Pons (tissue), 1 donor: ENCODE measurements around the gene SH3GL2.

Source experiments
- DNase-seq: peaks from one replicate; pipeline ENCODE4 v3.0.0-alpha.2; 2016; ENCODE audit warnings: low spot score

Gene SH3GL2

DNA sequence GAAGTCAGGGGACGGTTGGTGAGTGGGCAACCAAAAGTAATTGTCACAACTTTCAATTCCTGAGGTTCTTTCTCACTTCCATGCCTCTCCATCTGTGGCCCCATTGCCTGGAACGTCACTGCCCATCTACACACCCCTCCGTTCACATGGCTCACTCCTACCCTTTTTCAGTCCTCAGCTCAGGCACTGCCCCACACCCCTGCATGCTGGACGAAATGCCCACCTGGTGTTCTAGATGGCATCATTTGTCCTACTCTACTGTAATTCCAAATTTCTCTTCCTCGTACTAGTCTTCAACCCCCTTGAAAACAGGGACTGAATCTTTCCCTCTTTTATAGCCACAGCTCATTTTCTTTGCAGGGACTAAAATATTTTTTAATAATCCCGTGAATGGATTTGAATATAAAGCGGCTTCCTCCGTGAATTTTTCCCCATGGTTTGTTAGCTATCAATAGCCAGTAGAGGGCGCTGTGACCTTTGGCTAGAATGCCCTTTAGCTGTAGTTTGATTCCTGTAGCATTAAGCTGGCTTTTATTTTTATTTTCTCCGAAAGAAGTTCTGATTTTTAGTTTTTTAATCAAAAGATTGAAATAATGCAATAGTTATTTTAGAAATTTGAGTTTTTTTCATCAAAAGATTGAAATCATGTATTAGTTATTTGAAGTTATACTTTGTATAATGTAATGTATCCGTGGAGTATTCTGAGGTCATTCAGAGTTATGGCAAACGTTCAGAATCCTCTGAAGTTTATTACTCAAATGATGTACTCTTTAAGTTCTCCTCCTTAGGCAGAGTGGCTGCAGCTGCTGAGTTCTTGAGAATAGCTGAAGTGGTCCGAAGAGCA lies 232.1 kb downstream of the SH3GL2 start:
- peak; percentile 59 for DNase-seq

- DNase-seq: no peak
Observed at GRCh38 chr9:17813798-17814197, 234.9 kb downstream of the SH3GL2 start.

GRCh38 chr9:17816431-17817027 lies 237.7 kb downstream of the SH3GL2 start:
- DNase-seq: no peak

- no peak for DNase-seq
Observed at GRCh38 chr9:17824191-17824590, 245.3 kb downstream of the SH3GL2 start.

- DNase-seq: no peak
Observed at GRCh38 chr9:17824616-17825264, 245.9 kb downstream of the SH3GL2 start.

DNA sequence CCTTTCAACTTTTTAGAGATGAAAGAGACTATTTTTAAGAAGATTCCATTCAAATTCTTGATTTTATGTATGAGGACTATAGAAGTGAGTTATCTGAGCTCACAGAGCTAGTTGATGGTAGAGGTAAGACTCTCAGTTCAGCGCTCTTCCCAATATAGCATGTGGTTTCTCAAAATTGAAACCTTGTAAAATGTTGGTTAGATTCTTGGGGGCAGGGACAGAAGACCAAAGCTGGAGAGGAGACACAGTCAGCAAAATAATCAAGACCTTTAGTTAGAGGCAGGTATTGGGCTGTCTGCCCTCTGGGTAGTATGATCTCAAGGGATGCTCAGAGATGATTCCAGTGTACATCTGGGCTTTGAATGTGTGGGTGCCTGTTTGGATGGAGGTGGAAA lies 246.4 kb downstream of the SH3GL2 start:
- DNase-seq: no peak

DNA sequence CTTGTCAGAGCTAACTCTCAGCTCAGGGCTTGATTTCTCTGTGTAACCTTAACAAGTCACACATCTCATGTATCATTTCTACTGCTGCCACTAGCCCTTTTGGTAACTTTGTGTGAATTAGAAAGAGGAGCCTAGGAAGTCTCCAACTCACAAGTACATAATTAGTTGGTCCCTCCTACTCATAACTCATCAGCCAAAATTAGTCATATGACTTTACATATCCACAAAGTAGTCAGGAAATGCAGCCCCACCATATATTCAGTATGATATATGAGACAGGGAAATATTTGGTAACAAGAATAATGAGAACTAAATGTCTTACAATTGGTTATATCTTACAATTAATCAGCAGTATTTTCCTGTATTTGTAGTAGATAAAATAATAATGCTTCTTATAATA lies 250.2 kb downstream of the SH3GL2 start:
- DNase-seq: no peak

DNA sequence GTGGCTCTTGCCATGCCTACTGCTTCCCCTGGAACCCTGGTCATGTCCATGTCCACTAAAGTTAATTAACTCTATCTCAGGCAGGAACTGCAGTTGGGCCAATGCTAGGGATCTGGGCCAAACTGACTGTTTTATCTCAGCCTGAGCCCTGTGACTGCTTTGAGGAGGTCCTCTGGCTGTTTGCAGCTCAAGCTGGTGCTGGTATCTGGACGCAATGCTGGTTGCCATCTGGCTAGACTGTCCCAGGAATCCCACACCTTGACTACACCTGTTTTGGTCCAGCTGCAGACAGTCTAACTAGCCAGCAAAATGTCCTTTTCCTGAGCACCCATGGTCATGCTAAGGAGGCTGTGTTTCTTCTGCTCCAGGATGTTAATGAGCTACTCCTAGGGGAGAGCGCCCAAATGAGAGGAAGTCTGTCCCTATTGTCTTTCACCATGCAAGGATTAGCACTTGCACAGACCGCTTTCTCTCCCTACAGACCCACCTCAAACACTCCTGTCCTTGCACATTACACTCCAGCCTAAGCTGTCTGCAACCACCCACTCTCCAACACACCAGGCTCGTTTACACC lies 251.0 kb downstream of the SH3GL2 start:
- no peak for DNase-seq

- no peak for DNase-seq
Observed at GRCh38 chr9:17832812-17833211, 253.9 kb downstream of the SH3GL2 start.

DNA sequence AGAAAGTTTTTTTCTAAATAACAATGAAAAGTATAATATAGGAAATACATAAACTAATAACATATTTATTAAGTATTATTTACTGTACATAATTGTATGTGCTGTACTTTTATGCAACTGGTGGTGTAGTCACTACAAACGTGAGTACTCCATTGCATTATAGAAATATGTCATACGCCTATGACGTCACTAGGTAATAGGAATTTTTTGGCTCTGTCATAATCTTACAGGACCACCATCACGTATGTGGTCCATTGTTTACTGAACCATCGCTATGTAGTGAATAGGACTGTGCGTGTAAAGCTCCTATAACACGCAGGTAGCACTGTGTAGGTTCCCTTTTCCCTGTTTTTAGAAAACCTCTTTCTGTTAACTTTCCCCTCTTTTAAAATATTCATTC lies 255.0 kb downstream of the SH3GL2 start:
- no peak for DNase-seq

DNA sequence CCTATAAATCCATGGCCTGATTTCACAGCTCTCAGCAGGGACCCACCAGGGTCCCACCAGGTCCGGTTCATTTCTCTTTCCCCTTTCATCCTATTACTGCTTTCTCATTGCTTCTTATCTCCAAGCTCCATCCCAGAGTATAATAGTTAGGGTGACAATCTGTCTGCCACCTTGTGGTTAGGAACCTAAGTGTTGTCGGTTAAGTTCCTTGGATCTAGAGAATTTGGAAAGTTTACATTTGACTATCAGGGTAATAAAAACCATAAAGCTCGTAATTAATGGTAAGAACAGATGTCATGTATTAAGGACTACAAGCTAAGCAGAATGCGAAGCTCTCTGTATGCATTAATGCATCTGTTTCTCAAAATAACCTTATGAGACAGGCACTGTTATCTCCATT lies 259.1 kb downstream of the SH3GL2 start:
- no peak for DNase-seq

DNA sequence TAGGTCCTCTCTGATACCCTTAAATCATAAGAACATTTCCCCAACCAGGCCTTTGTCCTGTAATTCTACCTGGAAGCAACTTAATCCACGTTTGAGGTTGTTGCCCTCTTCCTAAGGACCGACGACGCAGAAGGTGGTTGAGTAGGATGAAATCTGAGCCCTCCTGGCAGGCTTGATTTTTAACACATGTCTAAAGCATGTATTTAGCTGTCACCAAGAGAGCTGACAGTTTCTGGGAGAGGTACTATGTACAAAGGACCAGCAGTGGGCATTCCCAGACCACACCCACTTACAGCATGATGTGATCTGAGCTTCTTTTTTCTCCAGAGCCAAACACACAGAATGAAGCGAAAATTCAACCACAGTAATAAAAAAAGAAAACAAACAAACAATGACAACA lies 260.9 kb downstream of the SH3GL2 start:
- DNase-seq: no peak

DNA sequence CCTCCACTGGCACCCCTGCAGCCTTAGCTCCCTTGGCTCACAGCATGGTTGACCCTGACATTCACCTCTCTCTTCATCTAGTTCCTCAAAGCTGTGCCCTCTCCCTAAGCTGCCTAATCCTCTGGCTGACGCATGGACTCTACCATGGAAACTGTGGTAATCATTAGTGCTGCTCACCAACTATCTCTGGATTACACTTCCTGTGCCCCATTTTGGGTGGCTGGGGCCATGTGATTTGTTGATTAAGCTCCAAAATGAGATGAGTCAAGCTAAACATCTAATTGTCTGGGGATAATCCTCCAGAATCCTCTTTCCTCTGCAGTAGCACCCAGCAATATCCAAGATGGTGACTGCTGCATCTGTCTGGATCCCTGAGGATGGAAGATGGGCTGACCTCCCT lies 264.4 kb downstream of the SH3GL2 start:
- no peak for DNase-seq
